Left ventricle myocardium superior (tissue), 1 donor: ENCODE data around the gene PDCD5. TPM values are rescaled to one million over a fixed set of nuclear protein-coding genes. Genes with fewer than 3 reads are reported as not detected.
"Not testable (repeated sequence)": the region's sequence is repeated elsewhere in the genome, so short reads cannot be mapped to it uniquely, and the experiment has no call there.

Experiments used
- ATAC-seq: fragments of 200-7000 bp; cut with Tn5 transposase; one replicate; pipeline ENCODE4 v1.9.1; 2020; ENCODE audit warnings: mild to moderate bottlenecking, moderate library complexity
- DNase-seq: peaks from one replicate; pipeline ENCODE4 v3.0.0-alpha.2; 2020
- intact Hi-C: fragments of 100-400 bp; cut with micrococcal nuclease; formaldehyde crosslinking; loops from one replicate; pipeline ENCODE4 v1.11.0; 2022
- total RNA-seq: library from RNA; stranded (reverse); fragmentation: NEBNext Ultra II Directional; extraction: Animal tissue kit (Norgen Biotek cat#: 25700); gene quantifications from one replicate; pipeline ENCODE4 v1.2.1, GENCODE V29; 2021
- donor health status: DM: no; HTN: yes; CAD: no; lungs with severe emphysema.

PDCD5 gene
- total RNA-seq, 1 donor from 2014 or later, result 135 TPM

DNA sequence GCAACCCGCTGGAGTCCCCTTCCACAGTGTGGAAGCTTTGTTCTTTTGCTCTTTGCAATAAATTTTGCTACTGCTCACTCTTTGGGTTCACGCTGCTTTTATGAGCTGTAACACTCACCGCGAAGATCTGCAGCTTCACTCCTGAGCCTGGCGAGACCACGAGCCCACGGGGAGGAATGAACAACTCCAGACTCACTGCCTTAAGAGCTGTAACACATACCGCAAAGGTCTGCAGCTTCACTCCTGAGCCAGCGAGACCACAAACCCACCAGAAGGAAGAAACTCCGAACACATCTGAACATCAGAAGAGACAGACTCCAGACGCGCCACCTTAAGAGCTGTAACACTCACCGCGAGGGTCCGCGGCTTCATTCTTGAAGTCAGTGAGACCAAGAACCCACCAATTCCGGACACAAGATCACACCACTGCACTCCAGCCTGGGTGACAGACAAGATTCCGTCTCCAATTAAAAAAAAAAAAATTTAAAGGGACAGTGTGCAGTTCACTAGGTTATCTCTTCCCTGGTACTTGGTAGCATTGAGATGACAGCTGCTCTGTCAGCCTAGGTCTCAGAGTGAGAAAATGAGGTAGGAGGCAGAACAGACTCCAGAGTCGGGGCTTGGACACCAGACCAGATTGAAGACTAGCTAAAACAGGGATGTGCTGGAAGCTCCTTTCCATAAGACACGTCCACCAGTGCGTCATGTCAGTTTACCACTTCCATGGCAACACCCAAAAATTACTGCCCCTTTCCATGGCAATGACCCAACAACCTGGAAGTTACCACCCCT is 8.1 kb upstream of the PDCD5 start:
- ATAC-seq, DNase-seq, intact Hi-C loops: not testable (repeated sequence)

DNA sequence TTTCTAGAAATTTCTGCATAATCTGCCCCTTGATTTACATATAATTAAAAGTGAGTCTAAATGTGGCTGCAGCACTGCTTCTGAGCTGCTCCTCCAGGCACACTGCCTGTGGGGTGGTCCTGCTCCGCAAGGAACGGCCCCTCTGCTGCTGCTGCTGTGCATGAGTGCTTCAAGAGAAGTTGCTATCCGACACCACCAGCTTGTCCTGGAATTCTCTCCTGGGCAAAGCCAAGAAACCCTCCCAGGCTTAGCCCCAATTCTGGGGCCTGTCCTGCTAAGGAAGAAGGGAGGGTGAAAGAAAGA is 7.5 kb upstream of the PDCD5 start:
- intact Hi-C loops, result no loop called here
- ATAC-seq (no peak), DNase-seq (no peak)

DNA sequence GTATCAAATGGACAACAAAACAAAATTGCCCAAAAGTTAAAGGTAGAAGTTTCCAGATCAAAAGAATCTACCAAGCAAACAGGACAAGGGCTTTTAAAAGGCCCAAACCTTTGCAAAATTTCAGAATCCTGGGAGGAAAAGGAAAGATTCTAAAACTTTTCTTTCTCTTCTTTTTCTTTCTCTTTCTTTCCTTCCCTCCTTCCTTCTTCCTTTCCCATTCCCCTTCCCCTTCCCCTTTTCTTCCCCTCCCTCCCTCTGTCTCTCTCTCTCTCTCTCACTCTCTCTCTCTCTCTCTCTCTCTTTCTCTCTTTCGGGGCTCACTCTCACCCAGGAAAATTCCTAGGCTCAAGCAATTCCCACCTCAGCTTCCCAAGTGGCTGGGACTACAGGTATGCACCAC is 4.2 kb upstream of the PDCD5 start:
- no peak for DNase-seq
- intact Hi-C loops, result no loop called here
- ATAC-seq, result no peak

DNA sequence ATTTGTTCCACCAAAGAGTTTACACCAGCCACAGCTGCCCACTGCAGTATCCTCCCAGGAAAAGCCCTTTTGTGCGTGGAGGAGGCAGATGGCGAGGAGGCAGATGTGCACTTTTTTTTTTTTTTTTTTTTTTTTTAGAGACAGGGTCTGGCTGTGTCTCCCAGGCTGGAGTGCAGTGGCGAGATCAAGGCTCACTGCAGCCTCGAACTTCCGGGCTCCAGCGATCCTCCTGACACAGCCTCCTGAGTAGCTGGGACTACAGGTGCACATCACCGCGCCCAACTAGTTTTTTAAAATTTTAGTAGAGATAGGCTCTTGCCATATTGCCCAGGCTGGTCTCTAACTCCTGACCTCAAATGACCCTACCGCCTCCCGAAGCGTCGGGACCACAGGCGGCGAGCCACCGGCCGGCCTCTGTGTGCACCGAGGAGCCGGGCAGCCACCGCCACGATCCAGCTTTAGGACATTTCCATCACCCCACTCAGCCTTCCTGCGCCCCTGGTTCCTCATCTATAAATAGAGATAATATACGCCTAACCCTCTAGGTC is 563 bp upstream of the PDCD5 start:
- ATAC-seq (peak; percentile 28), DNase-seq (no peak)
- intact Hi-C loops, result no loop called here

- intact Hi-C loops, result no loop called here
- DNase-seq (peak; percentile 47), ATAC-seq (peak; percentile 44)
Measured at GRCh38 chr19:32581705-32582179, 752 bp downstream of the PDCD5 start.

DNA sequence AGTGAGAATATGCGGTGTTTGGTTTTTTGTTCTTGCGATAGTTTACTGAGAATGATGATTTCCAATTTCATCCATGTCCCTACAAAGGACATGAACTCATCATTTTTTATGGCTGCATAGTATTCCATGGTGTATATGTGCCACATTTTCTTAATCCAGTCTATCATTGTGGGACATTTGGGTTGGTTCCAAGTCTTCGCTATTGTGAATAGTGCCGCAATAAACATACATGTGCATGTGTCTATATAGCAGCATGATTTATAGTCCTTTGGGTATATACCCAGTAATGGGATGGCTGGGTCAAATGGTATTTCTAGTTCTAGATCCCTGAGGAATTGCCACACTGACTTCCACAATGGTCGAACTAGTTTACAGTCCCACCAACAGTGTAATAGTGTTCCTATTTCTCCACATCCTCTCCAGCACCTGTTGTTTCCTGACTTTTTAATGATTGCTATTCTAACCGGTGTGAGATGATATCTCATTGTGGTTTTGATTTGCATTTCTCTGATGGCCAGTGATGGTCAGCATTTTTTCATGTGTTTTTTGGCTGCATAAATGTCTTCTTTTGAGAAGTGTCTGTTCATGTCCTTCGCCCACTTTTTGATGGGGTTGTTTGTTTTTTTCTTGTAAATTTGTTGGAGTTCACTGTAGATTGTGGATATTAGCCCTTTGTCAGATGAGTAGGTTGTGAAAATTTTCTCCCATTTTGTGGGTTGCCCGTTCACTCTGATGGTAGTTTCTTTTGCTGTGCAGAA is 6.9 kb downstream of the PDCD5 start:
- DNase-seq, intact Hi-C loops, ATAC-seq: not testable (repeated sequence)

GRCh38 chr19:32594021-32594420 is 13.0 kb downstream of the PDCD5 start:
- no peak for ATAC-seq
- intact Hi-C loops, result no loop called here
- DNase-seq, result no peak

DNA sequence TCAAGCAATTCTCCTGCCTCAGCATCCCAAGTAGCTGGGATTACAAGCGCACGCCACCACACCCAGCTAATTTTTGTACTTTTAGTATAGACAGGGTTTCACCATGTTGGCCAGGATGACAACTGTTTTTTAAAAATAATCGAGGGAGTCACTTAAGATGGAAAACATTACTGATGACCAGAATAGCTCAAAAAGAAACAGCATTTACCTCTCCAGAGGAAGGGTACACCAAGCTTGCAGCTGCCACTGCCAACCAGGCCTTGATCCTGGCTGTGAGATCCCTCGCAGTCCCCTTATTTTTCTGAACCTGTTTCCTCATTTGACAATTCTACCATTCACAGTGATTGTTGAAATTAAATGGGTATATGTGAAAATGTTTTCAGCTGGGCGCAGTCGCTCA is 14.5 kb downstream of the PDCD5 start:
- intact Hi-C loops, result no loop called here
- no peak for DNase-seq
- no peak for ATAC-seq

- intact Hi-C loops, result no loop called here
- ATAC-seq, result no peak
- DNase-seq, result no peak
Measured at GRCh38 chr19:32598022-32598421, 17.0 kb downstream of the PDCD5 start.

DNA sequence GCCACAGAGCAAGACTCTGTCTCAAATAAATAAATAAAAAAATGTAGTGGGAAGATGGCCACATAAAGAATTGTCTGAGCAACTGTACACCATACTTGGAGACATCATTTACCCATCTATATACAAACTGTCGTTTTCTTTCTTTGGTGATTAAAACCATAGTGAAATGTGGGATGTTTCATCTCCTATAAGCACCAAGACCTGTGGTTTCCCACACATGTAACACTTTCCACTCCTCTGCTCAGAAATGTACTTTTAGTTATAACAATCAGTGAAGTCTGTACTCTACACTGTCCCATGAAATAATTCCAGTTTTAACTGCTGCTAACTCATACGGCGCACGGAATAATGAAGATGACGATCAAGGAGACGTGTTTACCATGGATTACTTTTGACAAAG is 18.3 kb downstream of the PDCD5 start:
- no peak for ATAC-seq
- intact Hi-C loops, result no loop called here
- no peak for DNase-seq

- intact Hi-C loops, result no loop called here
- DNase-seq (no peak), ATAC-seq (peak; percentile 52)
Measured at GRCh38 chr19:32599736-32600157, 18.8 kb downstream of the PDCD5 start.

DNA sequence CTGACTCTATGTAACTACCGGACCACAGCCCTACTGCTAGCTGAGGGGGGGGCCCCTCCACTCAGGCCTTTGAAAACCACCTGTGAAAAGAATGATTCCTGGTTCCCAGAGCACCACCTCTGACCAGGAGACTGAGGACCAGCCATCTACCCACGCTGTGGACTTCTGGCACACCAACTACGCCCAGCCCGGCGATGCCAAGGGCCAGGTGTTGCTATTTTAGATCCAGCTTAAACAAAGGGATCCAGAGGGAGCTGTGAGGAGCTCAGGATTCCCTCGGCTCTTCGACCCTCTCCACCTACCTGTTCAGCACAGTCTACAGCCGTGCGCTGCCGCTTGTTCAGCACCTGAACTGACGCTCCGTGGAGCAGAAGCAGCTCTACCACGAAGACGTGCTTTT is 23.0 kb downstream of the PDCD5 start:
- ATAC-seq (no peak), DNase-seq (no peak)
- intact Hi-C loops, result no loop called here

- ATAC-seq (no peak), DNase-seq (no peak)
- intact Hi-C loops, result no loop called here
Measured at GRCh38 chr19:32605544-32605943, 24.6 kb downstream of the PDCD5 start.

- no peak for DNase-seq
- intact Hi-C loops, result no loop called here
- ATAC-seq, result no peak
Measured at GRCh38 chr19:32606289-32606688, 25.3 kb downstream of the PDCD5 start.

GRCh38 chr19:32607479-32607878 is 26.5 kb downstream of the PDCD5 start:
- no peak for ATAC-seq
- no peak for DNase-seq
- intact Hi-C loops, result no loop called here

DNA sequence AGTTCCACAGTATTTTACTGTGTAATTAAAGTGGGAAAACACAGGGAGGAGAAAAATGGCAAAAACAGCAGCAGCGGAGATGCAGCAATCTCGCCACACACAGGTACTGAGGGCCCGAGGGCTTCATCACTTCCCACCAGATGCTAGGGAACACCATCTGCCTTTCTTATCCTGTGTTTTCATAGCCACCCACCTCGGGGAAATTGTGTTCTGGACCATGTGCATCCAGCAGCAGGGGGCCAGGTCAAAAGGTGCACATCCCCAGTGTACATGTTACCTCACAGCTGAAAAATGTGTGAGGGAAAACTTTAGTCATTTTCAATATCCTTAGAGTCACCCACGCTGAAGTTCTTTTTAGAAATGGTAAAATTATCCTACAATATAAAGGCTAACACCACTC is 30.2 kb downstream of the PDCD5 start:
- intact Hi-C loops, result no loop called here
- DNase-seq (no peak), ATAC-seq (no peak)

DNA sequence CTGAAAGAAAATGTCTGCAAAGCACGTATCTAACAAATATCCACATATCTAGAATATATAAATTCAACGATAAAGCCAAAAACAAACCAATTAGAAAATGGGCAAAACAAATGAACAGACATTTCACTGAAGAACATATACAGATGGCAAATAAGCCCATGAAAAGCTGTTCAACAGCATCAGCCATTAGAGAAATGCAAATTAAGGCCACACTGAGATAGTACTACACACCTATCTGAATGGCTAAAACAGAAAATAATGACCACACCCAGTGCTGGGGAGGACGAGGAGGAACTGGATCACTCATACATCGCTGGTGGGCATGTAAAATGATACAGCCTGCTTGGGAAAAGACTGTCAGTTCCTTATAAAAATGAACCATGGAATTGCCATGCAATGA is 32.0 kb downstream of the PDCD5 start:
- intact Hi-C loops, result no loop called here
- DNase-seq (no peak), ATAC-seq (no peak)

DNA sequence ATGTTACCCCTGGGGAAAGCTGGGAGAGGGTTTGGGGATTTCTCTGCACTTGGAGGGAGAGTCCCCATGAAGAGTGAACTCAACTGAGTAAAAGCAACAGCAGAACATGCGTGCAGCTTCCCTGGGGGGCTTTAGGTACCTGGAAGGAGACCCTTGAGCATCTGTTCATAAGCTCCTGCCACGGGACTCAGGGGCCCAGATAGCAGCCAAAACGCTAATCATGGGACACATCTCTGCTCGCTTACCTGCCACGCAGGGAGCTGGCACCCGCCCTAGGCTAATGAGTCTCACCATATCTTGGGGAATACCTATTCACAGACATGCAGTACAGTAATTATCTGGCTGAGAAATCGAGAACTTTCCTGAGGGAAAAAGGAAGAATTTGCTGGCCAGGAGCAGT is 33.9 kb downstream of the PDCD5 start:
- DNase-seq (no peak), ATAC-seq (no peak)
- intact Hi-C loops, result no loop called here

DNA sequence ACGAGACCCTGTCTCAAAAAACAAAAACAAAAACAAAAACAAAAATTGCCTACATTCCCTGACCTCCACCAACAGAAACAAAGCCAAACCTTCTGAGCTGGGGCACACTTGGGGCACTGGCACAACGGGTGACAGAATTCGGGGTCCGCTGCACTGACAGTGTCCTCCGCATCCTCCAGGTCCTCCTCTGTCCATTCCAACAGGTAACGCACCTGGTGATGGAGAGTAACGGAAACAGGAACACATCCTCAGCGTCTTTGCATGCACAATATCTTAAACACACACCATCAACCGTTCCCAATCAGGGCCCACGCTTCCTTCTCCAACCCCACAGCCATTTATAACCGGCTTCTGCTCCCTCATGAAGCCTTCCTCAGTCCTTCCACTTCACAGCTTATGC is 34.6 kb downstream of the PDCD5 start:
- DNase-seq (no peak), ATAC-seq (no peak)
- intact Hi-C loops, result no loop called here

GRCh38 chr19:32619051-32619685 is 38.2 kb downstream of the PDCD5 start:
- ATAC-seq (no peak), DNase-seq (no peak)
- intact Hi-C loops, result no loop called here
